ENCODE measurements around the gene SLC4A7. TPM values are rescaled to one million over a fixed set of nuclear protein-coding genes. Genes with fewer than 3 reads are reported as not detected.

The SLC4A7 gene
- total RNA-seq, 5 donors from 2014 or later (not counting 1 experiment from before 2014, with no cell fraction given): 47.4 to 66.4 (median 55.5) TPM

DNA sequence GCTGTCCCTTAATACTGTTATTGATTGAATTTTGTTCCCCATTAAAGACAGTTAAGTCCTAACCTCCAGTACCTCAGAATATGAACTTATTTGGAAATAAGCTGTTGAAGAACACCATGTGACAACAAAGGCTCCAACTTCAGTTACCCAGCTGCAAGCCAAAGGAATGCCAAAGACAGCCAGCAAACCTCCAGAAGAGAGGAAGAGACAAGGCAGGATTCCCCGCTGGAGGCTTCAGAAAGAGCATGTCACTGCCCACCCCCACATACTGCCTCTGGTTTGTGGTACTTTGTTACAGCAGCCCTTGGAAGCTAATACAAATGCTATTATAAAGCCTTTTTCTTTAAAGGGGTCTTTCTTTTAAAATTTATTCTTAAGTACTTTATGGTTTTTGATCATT lies 96.6 kb downstream of the SLC4A7 start:
- Mint-ChIP-seq H3K36me3 (peaks cover 41% of the 10 kb centered on the region), H3K4me1 (peaks cover 2 to 4% (median 4%) of the 10 kb centered on the region in 3 donors), H3K4me3 (no peak overlapping the region), H3K27ac (peak overlapping the region in 1 of 2 donors; percentile 59), H3K9me3 (no peaks in the 10 kb centered on the region), H3K27me3 (no peaks in the 10 kb centered on the region)
- no peaks in the 10 kb centered on the region for H3K27me3 ChIP-seq (replicated peaks in 1 of 2; ENCODE audit: control insufficient read depth in 2 of 2, extremely low read depth in 1 of 2, insufficient read depth in 2 of 2, low read length in 1 of 2)
- CTCF ChIA-PET: no interaction called here
- POLR2A ChIA-PET: no interaction called here
- no peak overlapping the region for H3K4me3 ChIP-seq (ENCODE audit: control insufficient read depth in 1 of 2, extremely low read depth in 1 of 2, low read length in 1 of 2)
- H3K4me1 ChIP-seq (ENCODE audit: control insufficient read depth in 1 of 2, extremely low read depth in 1 of 2, insufficient read depth in 2 of 2, low read length in 2 of 2): no peaks in the 10 kb centered on the region
- ATAC-seq (replicated peaks in 1 of 4) (no peak), DNase-seq (no peak)
- peaks cover 0 to 53% of the 10 kb centered on the region in 2 donors for H3K36me3 ChIP-seq (ENCODE audit: control insufficient read depth in 2 of 2, extremely low read depth in 1 of 2, insufficient read depth in 1 of 2, low read length in 1 of 2)
- H3K27ac ChIP-seq (ENCODE audit: low read length): no peak overlapping the region
- no CpG with 5 or more reads among the region's 1 CpG for WGBS (ENCODE audit: insufficient coverage)
- H3K9me3 ChIP-seq: no peaks in the 10 kb centered on the region

DNA sequence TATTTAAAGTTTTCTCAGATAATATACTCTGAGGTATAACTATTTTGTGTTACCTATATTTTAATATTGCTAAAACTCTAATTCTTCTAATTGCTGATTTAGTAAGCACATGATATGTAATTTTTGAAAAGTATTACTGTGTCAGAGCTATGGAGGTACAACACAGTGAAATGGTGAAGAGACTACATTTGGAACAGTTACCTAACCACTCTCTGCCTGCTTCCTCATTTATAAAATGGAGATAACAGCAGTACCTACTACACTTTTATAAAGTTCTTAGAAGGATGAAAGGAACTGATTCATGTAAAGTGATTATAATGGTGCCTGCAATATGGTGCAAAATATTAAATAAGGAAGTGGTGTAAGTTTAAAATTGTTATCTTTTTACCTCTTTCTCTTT lies 98.7 kb downstream of the SLC4A7 start:
- Histone ChIP-seq H3K4me3 (ENCODE audit: control insufficient read depth in 1 of 2, extremely low read depth in 1 of 2, low read length in 1 of 2) (no peak overlapping the region), H3K27ac (ENCODE audit: low read length) (no peak overlapping the region), H3K27me3 (replicated peaks in 1 of 2; ENCODE audit: control insufficient read depth in 2 of 2, extremely low read depth in 1 of 2, insufficient read depth in 2 of 2, low read length in 1 of 2) (no peaks in the 10 kb centered on the region), H3K4me1 (ENCODE audit: control insufficient read depth in 1 of 2, extremely low read depth in 1 of 2, insufficient read depth in 2 of 2, low read length in 2 of 2) (no peaks in the 10 kb centered on the region), H3K36me3 (ENCODE audit: control insufficient read depth in 2 of 2, extremely low read depth in 1 of 2, insufficient read depth in 1 of 2, low read length in 1 of 2) (peaks cover 5 to 46% of the 10 kb centered on the region in 2 donors), H3K9me3 (no peaks in the 10 kb centered on the region)
- Mint-ChIP-seq H3K4me3 (no peak overlapping the region), H3K9me3 (no peaks in the 10 kb centered on the region), H3K27me3 (no peaks in the 10 kb centered on the region), H3K27ac (no peak overlapping the region), H3K4me1 (no peaks in the 10 kb centered on the region), H3K36me3 (peaks cover 32% of the 10 kb centered on the region)
- ChIA-PET POLR2A (no interaction called here), CTCF (no interaction called here)
- no peak for ATAC-seq (replicated peaks in 1 of 4)
- no peak for DNase-seq

DNA sequence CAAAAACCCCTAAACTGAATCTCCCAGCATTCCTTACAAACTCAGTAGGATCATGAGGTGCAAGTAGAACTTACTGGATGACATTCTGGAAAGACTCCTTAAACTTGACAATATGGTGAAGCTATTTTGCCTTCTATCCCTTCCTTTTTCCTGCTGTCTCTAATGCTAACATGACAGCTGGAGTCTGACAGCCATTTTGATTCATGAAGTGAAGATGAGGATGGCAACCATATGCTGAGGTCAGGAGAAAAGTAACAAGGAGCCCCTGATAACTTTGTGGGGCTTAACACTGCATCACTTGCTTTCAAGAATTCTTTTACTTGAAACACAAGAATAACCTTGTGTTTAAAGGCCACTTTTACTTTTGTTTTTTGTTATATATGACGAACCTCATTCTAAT lies 100.0 kb downstream of the SLC4A7 start:
- no peak overlapping the region for H3K27ac ChIP-seq (ENCODE audit: low read length)
- ChIA-PET POLR2A (no interaction called here), CTCF (no interaction called here)
- no peaks in the 10 kb centered on the region for H3K27me3 ChIP-seq (replicated peaks in 1 of 2; ENCODE audit: control insufficient read depth in 2 of 2, extremely low read depth in 1 of 2, insufficient read depth in 2 of 2, low read length in 1 of 2)
- H3K36me3 ChIP-seq (ENCODE audit: control insufficient read depth in 2 of 2, extremely low read depth in 1 of 2, insufficient read depth in 1 of 2, low read length in 1 of 2): peaks cover 5 to 46% of the 10 kb centered on the region in 2 donors
- H3K4me3 ChIP-seq (ENCODE audit: control insufficient read depth in 1 of 2, extremely low read depth in 1 of 2, low read length in 1 of 2): no peak overlapping the region
- Mint-ChIP-seq H3K4me1 (no peaks in the 10 kb centered on the region), H3K9me3 (no peaks in the 10 kb centered on the region), H3K4me3 (no peak overlapping the region), H3K27ac (peak overlapping the region in 1 of 2 donors; percentile 18), H3K36me3 (peaks cover 32% of the 10 kb centered on the region), H3K27me3 (no peaks in the 10 kb centered on the region)
- WGBS (ENCODE audit: insufficient coverage): no CpG with 5 or more reads among the region's 1 CpG
- H3K4me1 ChIP-seq (ENCODE audit: control insufficient read depth in 1 of 2, extremely low read depth in 1 of 2, insufficient read depth in 2 of 2, low read length in 2 of 2): no peaks in the 10 kb centered on the region
- no peak for ATAC-seq (replicated peaks in 1 of 4)
- no peak for DNase-seq
- H3K9me3 ChIP-seq: no peaks in the 10 kb centered on the region

DNA sequence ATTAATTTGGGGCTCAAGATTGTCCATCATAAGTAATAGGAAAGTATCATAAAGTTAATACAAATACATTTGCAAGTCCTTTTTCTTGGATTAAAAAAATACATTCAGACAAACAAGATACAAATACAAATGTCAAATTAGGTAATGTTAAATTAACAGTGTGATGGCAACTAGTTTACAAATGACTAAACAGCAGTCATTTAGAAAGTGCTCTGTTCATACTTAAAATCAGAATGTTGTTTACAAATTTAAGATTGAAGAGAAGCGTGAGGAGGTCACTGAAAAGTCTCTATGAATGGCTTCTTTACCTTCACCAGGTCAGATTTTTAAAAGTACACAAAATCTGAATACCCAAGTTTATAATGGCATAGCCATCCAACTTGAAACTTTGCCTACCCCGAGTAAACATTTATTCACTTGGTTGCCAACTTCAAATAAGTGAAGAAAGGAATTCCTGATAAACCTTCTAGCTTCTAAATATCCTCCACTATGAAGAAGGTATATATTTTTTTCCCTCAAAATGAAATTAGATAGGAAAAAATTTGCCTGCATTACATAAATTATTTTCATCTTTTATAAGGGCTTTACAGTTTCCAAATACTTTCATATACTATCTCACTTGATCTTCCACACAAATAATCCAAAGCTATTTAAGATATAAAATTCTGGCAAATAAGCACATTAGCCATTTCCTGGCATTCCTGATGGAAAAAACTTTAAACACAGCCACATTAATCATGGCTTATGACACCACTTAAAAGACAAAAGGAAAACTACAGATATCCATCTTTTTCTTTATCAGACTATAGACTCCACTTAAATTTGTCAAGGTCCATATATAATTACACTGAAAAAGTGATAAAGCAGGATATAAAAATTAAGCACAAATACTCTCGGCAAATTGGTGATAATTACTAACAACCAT lies 103.5 kb downstream of the SLC4A7 start:
- no peak overlapping the region for H3K4me3 ChIP-seq (ENCODE audit: control insufficient read depth in 1 of 2, extremely low read depth in 1 of 2, low read length in 1 of 2)
- Mint-ChIP-seq H3K27ac (no peak overlapping the region), H3K36me3 (peaks cover 33% of the 10 kb centered on the region), H3K4me1 (peaks cover 0 to 3% (median 0%) of the 10 kb centered on the region in 3 donors), H3K9me3 (no peaks in the 10 kb centered on the region), H3K4me3 (no peak overlapping the region), H3K27me3 (no peaks in the 10 kb centered on the region)
- H3K9me3 ChIP-seq: no peaks in the 10 kb centered on the region
- H3K27ac ChIP-seq (ENCODE audit: low read length): no peak overlapping the region
- H3K36me3 ChIP-seq (ENCODE audit: control insufficient read depth in 2 of 2, extremely low read depth in 1 of 2, insufficient read depth in 1 of 2, low read length in 1 of 2): peaks cover 5 to 53% of the 10 kb centered on the region in 2 donors
- no peaks in the 10 kb centered on the region for H3K27me3 ChIP-seq (replicated peaks in 1 of 2; ENCODE audit: control insufficient read depth in 2 of 2, extremely low read depth in 1 of 2, insufficient read depth in 2 of 2, low read length in 1 of 2)
- ATAC-seq (replicated peaks in 1 of 4): no peak
- ChIA-PET POLR2A (interaction anchor here (0.5 to 0.6 kb wide), 3 partner anchors 10 to 86 kb away, joined by 3 read pairs; no protein-coding TSS in a partner anchor), CTCF (interaction anchor here in 1 of 2 donors (0.5 kb wide), 1 partner anchor 303 kb away, joined by 4 read pairs; no protein-coding TSS in a partner anchor)
- WGBS (ENCODE audit: insufficient coverage): no CpG with 5 or more reads among the region's 3 CpGs
- no peaks in the 10 kb centered on the region for H3K4me1 ChIP-seq (ENCODE audit: control insufficient read depth in 1 of 2, extremely low read depth in 1 of 2, insufficient read depth in 2 of 2, low read length in 2 of 2)
- no peak for DNase-seq

DNA sequence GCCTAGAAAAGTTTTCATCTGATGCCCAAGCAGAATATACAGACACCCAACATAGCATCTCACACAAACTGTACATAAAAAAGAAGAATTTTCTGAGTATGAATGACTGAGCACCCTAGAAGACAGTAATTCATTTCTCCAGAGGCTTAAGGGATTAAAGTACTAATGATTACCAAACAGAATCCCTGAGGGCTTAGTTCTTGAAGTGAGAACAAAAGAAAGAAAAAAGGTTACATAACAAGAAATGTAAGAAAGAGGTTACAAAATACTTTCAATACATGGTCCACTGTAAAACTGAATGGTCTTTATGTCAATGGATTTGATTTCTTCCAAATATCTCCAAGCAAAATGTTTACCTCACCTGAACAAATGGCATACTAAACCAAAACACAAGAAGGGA lies 105.9 kb downstream of the SLC4A7 start:
- peak overlapping the region; percentile 58 to 59 for H3K27ac Mint-ChIP-seq
- H3K4me1 Mint-ChIP-seq: peaks cover 0 to 3% (median 0%) of the 10 kb centered on the region in 3 donors
- ChIA-PET CTCF (no interaction called here), POLR2A (interaction anchor here in 1 of 2 donors (0.7 kb wide), 1 partner anchor 183 kb away, joined by 5 read pairs; no protein-coding TSS in a partner anchor)
- no peak for DNase-seq
- peaks cover 26% of the 10 kb centered on the region for H3K36me3 Mint-ChIP-seq
- no peaks in the 10 kb centered on the region for H3K27me3 Mint-ChIP-seq
- ATAC-seq (replicated peaks in 1 of 4): no peak
- no peak overlapping the region for H3K4me3 Mint-ChIP-seq
- no peak overlapping the region for H3K27ac ChIP-seq (ENCODE audit: low read length)
- H3K4me1 ChIP-seq (ENCODE audit: control insufficient read depth in 1 of 2, extremely low read depth in 1 of 2, insufficient read depth in 2 of 2, low read length in 2 of 2): no peaks in the 10 kb centered on the region
- no peaks in the 10 kb centered on the region for H3K27me3 ChIP-seq (replicated peaks in 1 of 2; ENCODE audit: control insufficient read depth in 2 of 2, extremely low read depth in 1 of 2, insufficient read depth in 2 of 2, low read length in 1 of 2)
- H3K4me3 ChIP-seq (ENCODE audit: control insufficient read depth in 1 of 2, extremely low read depth in 1 of 2, low read length in 1 of 2): no peak overlapping the region
- H3K36me3 ChIP-seq (ENCODE audit: control insufficient read depth in 2 of 2, extremely low read depth in 1 of 2, insufficient read depth in 1 of 2, low read length in 1 of 2): peaks cover 5 to 35% of the 10 kb centered on the region in 2 donors
- no peaks in the 10 kb centered on the region for H3K9me3 ChIP-seq
- H3K9me3 Mint-ChIP-seq: no peaks in the 10 kb centered on the region

DNA sequence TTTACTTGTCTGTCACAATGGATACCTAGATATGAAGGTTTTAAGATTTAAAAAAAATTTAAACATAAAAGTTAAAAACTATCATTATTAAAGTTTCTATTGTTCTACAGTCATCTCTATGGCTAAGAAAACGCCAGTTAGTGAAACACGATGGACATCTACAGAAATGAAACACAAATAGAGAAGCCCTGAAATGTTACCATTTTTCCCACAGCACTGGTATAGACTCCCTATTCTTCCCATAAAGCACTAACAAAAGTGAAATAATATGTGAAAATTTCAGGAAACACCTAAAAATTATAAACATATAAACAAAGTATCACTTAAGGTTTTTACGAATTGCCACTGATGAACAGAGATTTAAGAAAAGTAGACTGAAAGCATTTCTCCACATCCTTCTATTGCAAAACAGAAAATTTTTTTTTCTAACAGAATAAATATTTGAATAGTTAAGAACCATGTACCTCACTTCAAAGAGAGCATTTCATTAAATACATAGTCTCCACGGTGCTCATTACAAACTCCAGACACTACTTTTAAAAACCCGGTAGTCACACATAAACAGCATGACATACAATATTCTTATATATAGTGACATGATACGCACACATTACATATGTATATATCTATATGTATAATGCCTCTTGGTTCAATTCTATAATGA lies 107.9 kb downstream of the SLC4A7 start:
- Mint-ChIP-seq H3K27me3 (no peaks in the 10 kb centered on the region), H3K4me1 (peaks cover 0 to 3% (median 0%) of the 10 kb centered on the region in 3 donors), H3K9me3 (no peaks in the 10 kb centered on the region), H3K4me3 (no peak overlapping the region), H3K27ac (no peak overlapping the region), H3K36me3 (peaks cover 16% of the 10 kb centered on the region)
- no peak for DNase-seq
- no CpG with 5 or more reads among the region's 6 CpGs for WGBS (ENCODE audit: insufficient coverage)
- CTCF ChIA-PET: no interaction called here
- no peak overlapping the region for H3K27ac ChIP-seq (ENCODE audit: low read length)
- peaks cover 0 to 26% of the 10 kb centered on the region in 2 donors for H3K36me3 ChIP-seq (ENCODE audit: control insufficient read depth in 2 of 2, extremely low read depth in 1 of 2, insufficient read depth in 1 of 2, low read length in 1 of 2)
- POLR2A ChIA-PET: no interaction called here
- H3K9me3 ChIP-seq: no peaks in the 10 kb centered on the region
- ATAC-seq (replicated peaks in 1 of 4): no peak
- no peaks in the 10 kb centered on the region for H3K27me3 ChIP-seq (replicated peaks in 1 of 2; ENCODE audit: control insufficient read depth in 2 of 2, extremely low read depth in 1 of 2, insufficient read depth in 2 of 2, low read length in 1 of 2)
- no peak overlapping the region for H3K4me3 ChIP-seq (ENCODE audit: control insufficient read depth in 1 of 2, extremely low read depth in 1 of 2, low read length in 1 of 2)
- H3K4me1 ChIP-seq (ENCODE audit: control insufficient read depth in 1 of 2, extremely low read depth in 1 of 2, insufficient read depth in 2 of 2, low read length in 2 of 2): no peaks in the 10 kb centered on the region

Measured in T-cell (primary cell).